T-helper 1 cell treated with Interleukin-12 subunit alpha and Interleukin-12 subunit beta and Interleukin-4 antibody, amounts not matched to agents 30 μg/mL and 1 μg/mL, for 36 hours (primary cell): ENCODE data around the gene FASTK.

Experiments
- H3K27ac Mint-ChIP-seq: one replicate; pipeline ENCODE4 v1.8.0; 2021; ENCODE audit warnings: mild to moderate bottlenecking, mixed read lengths
- H3K27me3 Mint-ChIP-seq: one replicate; pipeline ENCODE4 v1.8.0; 2021; ENCODE audit warnings: low read depth, mixed read lengths
- H3K36me3 Mint-ChIP-seq: one replicate; pipeline ENCODE4 v1.8.0; 2021; ENCODE audit warnings: low read depth, mixed read lengths
- H3K4me1 Mint-ChIP-seq: one replicate; pipeline ENCODE4 v1.8.0; 2021; ENCODE audit warnings: low read depth, mixed read lengths
- H3K4me3 Mint-ChIP-seq: one replicate; pipeline ENCODE4 v1.8.0; 2021; ENCODE audit warnings: mild to moderate bottlenecking, moderate library complexity, mixed read lengths
- H3K9me3 Mint-ChIP-seq: one replicate; pipeline ENCODE4 v1.8.0; 2021; ENCODE audit warnings: mixed read lengths

FASTK gene

DNA sequence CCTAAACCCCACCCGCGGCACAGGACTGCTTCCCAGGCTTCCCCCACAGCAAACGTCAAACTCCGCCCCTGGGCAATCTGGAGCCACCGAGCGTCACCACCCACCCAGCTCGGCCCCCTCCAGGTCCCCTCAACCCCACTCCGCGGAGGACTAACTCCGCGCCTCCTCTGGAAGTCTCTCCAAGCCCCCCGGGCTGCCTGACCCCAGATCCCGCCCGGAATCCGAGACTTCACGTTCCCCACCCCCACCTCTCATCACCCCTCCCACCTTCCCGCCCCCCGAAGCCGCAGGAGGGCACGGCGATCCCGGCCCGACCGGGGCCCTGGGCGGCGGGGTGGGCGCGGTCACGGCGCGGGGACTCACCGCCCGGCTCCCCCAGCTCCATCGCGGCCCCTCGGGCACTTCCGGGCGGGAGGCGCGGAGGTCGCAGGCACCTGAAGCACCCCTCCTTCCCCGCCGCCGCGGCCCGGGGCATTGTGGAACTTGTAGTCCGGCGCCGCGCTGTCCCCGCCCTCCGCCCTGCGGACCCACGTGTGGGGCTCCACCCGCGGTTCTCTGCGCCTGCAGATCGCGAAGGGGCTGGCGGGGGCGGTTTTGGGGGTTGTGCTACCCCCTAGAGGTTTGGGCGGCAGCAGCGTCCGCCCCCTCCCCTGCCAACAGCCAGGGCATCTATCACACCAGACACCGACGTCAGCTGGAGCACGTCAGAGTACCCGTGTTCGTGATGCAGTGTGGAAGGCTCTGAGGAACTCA is 2.6 kb upstream of the FASTK start, which contains the start of gene TMUB1:
TMUB1 (minus strand) TSS at position 423 of the 753 bp plus-strand sequence. CDS start 930 bp downstream, outside the sequence.
- Mint-ChIP-seq H3K4me3 (peak within 1 kb of the TSS; percentile 92), H3K36me3 (peaks cover 7% of the 10 kb centered on the region), H3K27me3 (peaks cover 16% of the 10 kb centered on the region), H3K9me3 (no peaks in the 10 kb centered on the region), H3K27ac (peak within 1 kb of the TSS; percentile 86), H3K4me1 (peaks cover 28% of the 10 kb centered on the region)

- H3K27ac Mint-ChIP-seq, result peak overlapping the region; percentile 86
- peaks cover 16% of the 10 kb centered on the region for H3K27me3 Mint-ChIP-seq
Observed at GRCh38 chr7:151082141-151083070, 1.8 kb upstream of the FASTK start.

GRCh38 chr7:151081170-151082101 is 827 bp upstream of the FASTK start:
- H3K27ac Mint-ChIP-seq, result peak overlapping the region; percentile 49
- H3K36me3 Mint-ChIP-seq, result peaks cover 7% of the 10 kb centered on the region
- H3K9me3 Mint-ChIP-seq, result no peaks in the 10 kb centered on the region
- peaks cover 30% of the 10 kb centered on the region for H3K4me1 Mint-ChIP-seq
- H3K27me3 Mint-ChIP-seq, result peaks cover 16% of the 10 kb centered on the region
- H3K4me3 Mint-ChIP-seq, result peak overlapping the region; percentile 92

More at GRCh38 chr7:151082141-151083070, 1.8 kb upstream of the FASTK start:
- no peaks in the 10 kb centered on the region for H3K9me3 Mint-ChIP-seq
- H3K4me1 Mint-ChIP-seq, result peaks cover 30% of the 10 kb centered on the region
- H3K4me3 Mint-ChIP-seq, result peak overlapping the region; percentile 92
- peaks cover 7% of the 10 kb centered on the region for H3K36me3 Mint-ChIP-seq

DNA sequence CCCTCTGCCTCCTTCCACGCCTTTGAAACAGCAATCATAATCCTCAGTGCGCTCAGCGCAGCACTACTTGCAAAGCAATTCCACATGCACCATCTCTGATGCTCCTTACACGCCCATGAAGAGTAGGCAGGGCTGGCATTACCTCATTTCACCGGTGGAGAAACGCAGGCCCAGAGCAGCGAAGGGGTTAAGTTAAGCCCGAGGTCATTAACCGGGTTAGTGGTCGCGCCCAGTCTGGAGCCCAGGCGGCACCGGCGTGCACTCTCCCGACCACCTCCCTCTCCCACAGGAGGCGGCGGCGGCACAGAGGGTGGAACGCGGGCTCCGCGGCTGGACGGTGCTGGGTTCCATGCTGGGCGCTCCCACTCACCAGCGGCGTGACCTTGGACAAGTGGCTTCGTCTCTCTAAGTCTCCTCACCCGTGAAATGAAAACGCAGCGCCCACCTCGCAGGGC is 515 bp downstream of the FASTK start:
- Mint-ChIP-seq H3K4me3 (peak overlapping the region; percentile 89), H3K36me3 (peaks cover 16% of the 10 kb centered on the region), H3K27ac (peak overlapping the region; percentile 76), H3K9me3 (no peaks in the 10 kb centered on the region), H3K4me1 (peaks cover 22% of the 10 kb centered on the region), H3K27me3 (peaks cover 8% of the 10 kb centered on the region)

- H3K9me3 Mint-ChIP-seq, result no peaks in the 10 kb centered on the region
- H3K4me1 Mint-ChIP-seq, result peaks cover 19% of the 10 kb centered on the region
- H3K27me3 Mint-ChIP-seq, result peaks cover under 1% of the 10 kb centered on the region
- peaks cover 16% of the 10 kb centered on the region for H3K36me3 Mint-ChIP-seq
- H3K4me3 Mint-ChIP-seq, result peak overlapping the region; percentile 89
- peak overlapping the region; percentile 76 for H3K27ac Mint-ChIP-seq
Observed at GRCh38 chr7:151079199-151079910, 1.3 kb downstream of the FASTK start.

- H3K27me3 Mint-ChIP-seq, result no peaks in the 10 kb centered on the region
- no peaks in the 10 kb centered on the region for H3K9me3 Mint-ChIP-seq
- peak overlapping the region; percentile 26 for H3K27ac Mint-ChIP-seq
- peak overlapping the region; percentile 78 for H3K4me3 Mint-ChIP-seq
- peaks cover 19% of the 10 kb centered on the region for H3K4me1 Mint-ChIP-seq
- peaks cover 16% of the 10 kb centered on the region for H3K36me3 Mint-ChIP-seq
Observed at GRCh38 chr7:151078233-151079040, 2.2 kb downstream of the FASTK start.

GRCh38 chr7:151077705-151078232 is 2.8 kb downstream of the FASTK start:
- H3K4me3 Mint-ChIP-seq, result peak overlapping the region; percentile 65
- peaks cover 17% of the 10 kb centered on the region for H3K4me1 Mint-ChIP-seq
- no peaks in the 10 kb centered on the region for H3K9me3 Mint-ChIP-seq
- no peaks in the 10 kb centered on the region for H3K27me3 Mint-ChIP-seq
- H3K27ac Mint-ChIP-seq, result peak overlapping the region; percentile 26
- H3K36me3 Mint-ChIP-seq, result peaks cover 14% of the 10 kb centered on the region

DNA sequence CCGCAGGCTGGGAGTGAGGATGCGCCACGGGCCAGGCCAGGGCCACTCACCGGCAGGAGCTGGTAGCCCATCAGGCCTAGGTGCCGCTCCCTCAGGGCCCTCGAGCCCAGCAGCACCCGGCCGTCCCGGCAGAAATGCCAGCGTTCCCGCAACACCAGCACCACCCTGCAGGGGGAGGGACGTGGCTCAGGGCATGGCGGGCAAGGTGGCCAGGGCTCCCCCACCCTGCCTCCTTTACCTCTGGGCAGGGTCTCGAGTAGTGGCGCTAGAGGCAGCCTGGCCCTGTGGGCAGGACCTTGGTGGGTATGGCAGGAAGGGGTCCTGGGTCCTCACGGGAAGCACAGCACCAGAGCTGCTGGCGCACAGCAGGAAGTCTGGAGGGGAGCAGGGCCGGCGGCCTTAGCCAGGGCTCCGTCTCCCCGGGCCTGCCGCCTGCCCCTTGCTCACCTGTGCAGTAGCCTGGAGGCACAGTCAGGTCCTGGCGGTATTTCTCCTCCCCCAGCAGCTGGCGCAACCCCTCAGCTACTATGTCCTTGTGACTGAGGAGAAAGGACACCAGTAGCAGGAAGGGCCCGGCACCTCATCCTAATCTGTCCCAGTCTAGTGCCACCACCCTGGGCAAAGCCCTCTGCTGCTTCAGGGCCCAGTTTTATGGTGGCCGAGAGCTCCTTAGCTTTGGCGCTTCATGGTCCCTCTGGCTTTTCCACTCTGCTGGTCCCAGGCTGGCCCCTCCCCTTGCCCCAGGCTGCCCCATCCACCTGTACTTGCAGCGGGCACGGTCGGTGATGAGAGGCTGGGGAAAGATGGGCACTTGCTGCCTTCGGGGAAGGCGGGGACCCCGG is 3.5 kb downstream of the FASTK start:
- peaks cover 14% of the 10 kb centered on the region for H3K36me3 Mint-ChIP-seq
- no peaks in the 10 kb centered on the region for H3K9me3 Mint-ChIP-seq
- no peak overlapping the region for H3K4me3 Mint-ChIP-seq
- H3K4me1 Mint-ChIP-seq, result peaks cover 15% of the 10 kb centered on the region
- H3K27me3 Mint-ChIP-seq, result no peaks in the 10 kb centered on the region
- no peak overlapping the region for H3K27ac Mint-ChIP-seq

- H3K27me3 Mint-ChIP-seq, result no peaks in the 10 kb centered on the region
Observed at GRCh38 chr7:151075978-151076426, 4.6 kb downstream of the FASTK start.

GRCh38 chr7:151075662-151075971 is 5.0 kb downstream of the FASTK start:
- Mint-ChIP-seq H3K27me3 (no peaks in the 10 kb centered on the region), H3K4me1 (peaks cover 15% of the 10 kb centered on the region), H3K4me3 (no peak overlapping the region), H3K36me3 (peaks cover 19% of the 10 kb centered on the region), H3K27ac (no peak overlapping the region), H3K9me3 (no peaks in the 10 kb centered on the region)

More at GRCh38 chr7:151075978-151076426, 4.6 kb downstream of the FASTK start:
- no peaks in the 10 kb centered on the region for H3K9me3 Mint-ChIP-seq
- H3K27ac Mint-ChIP-seq, result no peak overlapping the region
- H3K36me3 Mint-ChIP-seq, result peaks cover 16% of the 10 kb centered on the region
- H3K4me1 Mint-ChIP-seq, result peaks cover 15% of the 10 kb centered on the region
- no peak overlapping the region for H3K4me3 Mint-ChIP-seq

- Mint-ChIP-seq H3K9me3 (no peaks in the 10 kb centered on the region), H3K27me3 (no peaks in the 10 kb centered on the region), H3K4me1 (peaks cover 15% of the 10 kb centered on the region), H3K36me3 (peaks cover 20% of the 10 kb centered on the region), H3K27ac (no peak overlapping the region), H3K4me3 (no peak overlapping the region)
Observed at GRCh38 chr7:151074817-151075661, 5.6 kb downstream of the FASTK start.
